ENCODE data around the gene CPEB1. TPM values are rescaled to one million over a fixed set of nuclear protein-coding genes. Genes with fewer than 3 reads are reported as not detected.

Gene CPEB1
- polyA plus RNA-seq, 2 of the 4 experiments (the other 2 are of a cell fraction) = 2.7 to 7.0 TPM

DNA sequence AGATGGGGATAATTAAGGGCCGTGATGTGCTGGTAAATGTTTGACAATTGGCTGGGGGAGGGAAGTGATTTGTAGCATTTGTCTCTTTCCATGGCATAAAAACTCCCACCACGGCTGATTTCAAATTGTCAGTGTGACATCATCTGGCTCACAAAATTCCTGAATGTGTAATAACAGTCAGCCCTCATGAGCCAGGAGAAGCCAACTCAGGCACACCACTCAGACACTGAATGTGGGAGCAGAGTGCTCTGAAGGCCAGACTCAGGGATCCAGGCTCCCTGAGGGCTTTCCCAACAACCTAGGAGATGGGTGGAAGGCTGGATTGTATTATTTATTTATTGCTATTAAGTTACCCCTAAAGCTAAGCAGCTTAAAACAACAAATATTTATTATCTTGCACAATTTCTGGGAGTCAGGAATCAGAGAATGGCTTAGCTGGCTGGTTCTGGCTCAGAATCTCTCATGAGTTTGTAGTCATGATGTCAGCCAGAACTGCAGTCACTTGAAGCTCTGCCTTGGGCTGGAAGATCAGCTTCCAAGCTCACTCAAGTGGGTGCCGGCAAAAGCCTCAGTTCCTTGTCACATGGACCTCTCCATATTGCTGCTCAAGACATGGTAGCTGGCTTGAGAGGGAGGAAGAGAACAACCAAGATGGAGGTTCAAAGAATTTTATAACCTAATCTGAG is 6.5 kb upstream of the CPEB1 start (continued):
- TF ChIP-seq, protein P1, sequence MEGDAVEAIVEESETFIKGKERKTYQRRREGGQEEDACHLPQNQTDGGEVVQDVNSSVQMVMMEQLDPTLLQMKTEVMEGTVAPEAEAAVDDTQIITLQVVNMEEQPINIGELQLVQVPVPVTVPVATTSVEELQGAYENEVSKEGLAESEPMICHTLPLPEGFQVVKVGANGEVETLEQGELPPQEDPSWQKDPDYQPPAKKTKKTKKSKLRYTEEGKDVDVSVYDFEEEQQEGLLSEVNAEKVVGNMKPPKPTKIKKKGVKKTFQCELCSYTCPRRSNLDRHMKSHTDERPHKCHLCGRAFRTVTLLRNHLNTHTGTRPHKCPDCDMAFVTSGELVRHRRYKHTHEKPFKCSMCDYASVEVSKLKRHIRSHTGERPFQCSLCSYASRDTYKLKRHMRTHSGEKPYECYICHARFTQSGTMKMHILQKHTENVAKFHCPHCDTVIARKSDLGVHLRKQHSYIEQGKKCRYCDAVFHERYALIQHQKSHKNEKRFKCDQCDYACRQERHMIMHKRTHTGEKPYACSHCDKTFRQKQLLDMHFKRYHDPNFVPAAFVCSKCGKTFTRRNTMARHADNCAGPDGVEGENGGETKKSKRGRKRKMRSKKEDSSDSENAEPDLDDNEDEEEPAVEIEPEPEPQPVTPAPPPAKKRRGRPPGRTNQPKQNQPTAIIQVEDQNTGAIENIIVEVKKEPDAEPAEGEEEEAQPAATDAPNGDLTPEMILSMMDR (IDR thresholded peaks at IDR 0.05) = no peak
- TF ChIP-seq RCOR1 (IDR thresholded peaks at IDR 0.05; ENCODE audit: low read depth, low read length) (no peak), ZFP36 (IDR thresholded peaks at IDR 0.05; ENCODE audit: borderline replicate concordance, partially characterized antibody) (no peak)

DNA sequence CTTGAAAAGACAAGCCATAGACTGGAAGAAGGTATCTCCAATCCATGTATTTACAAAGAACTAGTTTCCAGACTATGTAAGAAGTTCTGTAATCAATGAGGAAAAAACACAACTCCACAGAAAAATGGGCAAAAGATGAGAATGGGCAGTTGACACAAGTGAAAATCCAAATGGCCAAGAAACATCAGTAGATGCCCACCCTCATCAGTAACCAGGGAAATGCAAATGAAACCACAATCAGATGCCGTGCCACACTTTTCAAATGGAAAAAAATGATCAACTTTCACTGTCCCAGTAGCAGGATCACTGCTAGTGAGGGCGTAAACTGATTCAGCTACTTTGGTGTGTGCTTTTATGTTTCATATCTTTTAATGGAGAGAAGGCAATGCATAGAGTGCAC is 4.5 kb upstream of the CPEB1 start:
- no peak for DNase-seq (ENCODE audit: low read depth in 1 of 2, low spot score in 1 of 2)
- H3K4me3 ChIP-seq = no peak overlapping the region
- no peak for ATAC-seq
- ChIA-PET POLR2A (no interaction called here), CTCF (interaction anchor here (1.4 kb wide), 1 partner anchor 10 kb away, joined by 5 read pairs; no protein-coding TSS in a partner anchor)
- no peaks in the 10 kb centered on the region for H3K9me3 ChIP-seq
- H3K4me1 ChIP-seq = peaks cover 4% of the 10 kb centered on the region; the same call in 2 of the 3 replicates
- TF ChIP-seq, protein P2, sequence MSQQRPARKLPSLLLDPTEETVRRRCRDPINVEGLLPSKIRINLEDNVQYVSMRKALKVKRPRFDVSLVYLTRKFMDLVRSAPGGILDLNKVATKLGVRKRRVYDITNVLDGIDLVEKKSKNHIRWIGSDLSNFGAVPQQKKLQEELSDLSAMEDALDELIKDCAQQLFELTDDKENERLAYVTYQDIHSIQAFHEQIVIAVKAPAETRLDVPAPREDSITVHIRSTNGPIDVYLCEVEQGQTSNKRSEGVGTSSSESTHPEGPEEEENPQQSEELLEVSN (IDR thresholded peaks at IDR 0.05; ENCODE audit: borderline replicate concordance, low read depth) = no peak
- TF ChIP-seq RFX5 (IDR thresholded peaks at IDR 0.05) = peak; percentile 62
- FAIRE-seq = no peak
- H3K27ac ChIP-seq = no peak overlapping the region
- H3K4me2 ChIP-seq = no peak overlapping the region
- 74% methylated on average over 2 of the region's 2 CpGs for WGBS (ENCODE audit: missing lambda C conversion rate)

DNA sequence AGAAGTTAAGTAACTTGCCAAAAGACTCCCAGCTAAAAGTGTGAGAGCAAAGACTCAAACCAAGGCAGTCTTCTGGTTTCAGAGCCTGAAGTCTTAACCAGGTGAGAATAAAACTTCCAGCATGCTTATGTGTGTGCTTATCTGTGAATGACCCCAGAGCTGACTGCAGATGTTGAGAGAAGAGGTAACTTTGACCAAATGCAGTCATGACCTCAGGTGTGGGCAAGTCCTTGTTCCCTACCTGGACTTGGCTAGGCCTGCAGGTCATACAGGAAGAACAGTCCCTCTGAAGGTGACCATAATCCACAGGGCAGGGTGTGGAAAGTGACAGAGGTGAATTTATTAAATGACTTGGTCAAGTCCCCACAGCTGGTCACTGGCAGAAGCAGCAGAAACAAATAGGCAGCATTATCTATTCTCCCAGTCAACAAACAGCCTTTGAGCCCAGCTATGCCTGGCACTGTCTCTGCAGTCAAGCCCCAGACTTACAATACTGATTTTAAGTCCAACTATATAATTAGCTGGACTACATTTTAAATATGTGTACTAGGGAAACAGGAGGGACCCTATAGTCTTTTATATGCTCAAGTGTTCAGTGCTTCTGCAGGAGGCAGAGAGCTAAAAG is 3.0 kb upstream of the CPEB1 start:
- Histone ChIP-seq H3K4me2 (no peak overlapping the region), H3K9me3 (no peaks in the 10 kb centered on the region), H3K4me3 (no peak overlapping the region), H3K4me1 (peaks cover 6% of the 10 kb centered on the region; the same call in 2 of the 3 replicates), H3K27ac (no peak overlapping the region)
- TF ChIP-seq JUNB (IDR thresholded peaks at IDR 0.05) = no peak
- TF ChIP-seq CBX8 (IDR thresholded peaks at IDR 0.05) = no peak
- TF ChIP-seq GATA3 (IDR thresholded peaks at IDR 0.05; ENCODE audit: borderline replicate concordance) = no peak
- TF ChIP-seq FOSL2 (IDR thresholded peaks at IDR 0.05) = no peak
- TF ChIP-seq FOSL2 (CRISPR knock-in tag; IDR thresholded peaks at IDR 0.05) = no peak
- no peak for TF ChIP-seq ZNF302 (CRISPR knock-in tag; IDR thresholded peaks at IDR 0.05)
- no peak for TF ChIP-seq HOXB5 (CRISPR knock-in tag; IDR thresholded peaks at IDR 0.05)
- TF ChIP-seq, protein P3, sequence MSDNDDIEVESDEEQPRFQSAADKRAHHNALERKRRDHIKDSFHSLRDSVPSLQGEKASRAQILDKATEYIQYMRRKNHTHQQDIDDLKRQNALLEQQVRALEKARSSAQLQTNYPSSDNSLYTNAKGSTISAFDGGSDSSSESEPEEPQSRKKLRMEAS (IDR thresholded peaks at IDR 0.05) = no peak
- FAIRE-seq (no peak), ATAC-seq (no peak), DNase-seq (ENCODE audit: low read depth in 1 of 2, low spot score in 1 of 2) (no peak)
- CTCF ChIA-PET = interaction anchor here (0.6 to 1.6 kb wide), 9 partner anchors 9 to 144 kb away, joined by 3 to 5 read pairs (median 3); no protein-coding TSS in a partner anchor
- POLR2A ChIA-PET = interaction anchor here (1.5 kb wide), 1 partner anchor 109 kb away, joined by 5 read pairs; the partner anchor contains the start of gene RPS17

DNA sequence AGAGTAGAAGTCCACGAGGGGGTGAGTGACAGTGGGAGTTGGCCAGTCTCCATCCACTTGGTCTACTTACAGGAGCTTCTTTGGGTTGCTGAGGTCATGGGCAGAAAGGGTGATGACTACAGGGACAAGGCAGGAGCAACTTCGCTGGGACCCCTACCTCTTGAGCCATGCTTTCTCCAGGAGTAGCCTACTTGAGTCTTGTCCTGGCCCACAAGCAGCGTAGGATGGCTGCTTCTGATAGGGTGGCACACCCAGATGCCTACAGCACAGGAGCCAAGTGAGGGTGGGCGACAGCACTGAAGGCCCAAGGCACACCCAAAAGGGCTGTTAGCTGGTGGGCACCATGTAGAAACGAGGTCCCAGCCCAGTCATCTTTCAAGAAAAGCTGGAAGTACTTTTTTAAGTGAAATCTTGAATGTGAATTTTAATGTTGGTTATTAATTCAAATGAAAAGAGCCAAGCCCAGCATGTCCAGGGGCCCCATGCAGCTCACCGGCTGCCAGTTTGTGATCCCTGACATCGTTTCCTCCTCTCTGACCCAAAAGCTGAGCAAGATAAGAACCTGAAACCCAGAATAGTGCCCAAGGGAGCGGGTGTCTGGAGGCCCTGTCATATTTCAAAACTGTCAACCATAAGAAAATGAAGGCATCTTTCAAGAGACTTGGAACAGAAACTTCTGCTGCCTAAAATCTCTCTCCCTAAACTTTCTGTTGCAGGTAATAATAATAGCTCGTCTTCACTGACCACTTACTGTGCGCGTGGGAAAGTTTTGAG is 2.2 kb upstream of the CPEB1 start:
- Histone ChIP-seq H3K4me2 (no peak overlapping the region), H3K9me3 (no peaks in the 10 kb centered on the region), H3K4me1 (peaks cover 6% of the 10 kb centered on the region; the same call in 2 of the 3 replicates), H3K27ac (no peak overlapping the region), H3K4me3 (no peak overlapping the region)
- ATAC-seq (no peak), DNase-seq (ENCODE audit: low read depth in 1 of 2, low spot score in 1 of 2) (no peak), FAIRE-seq (no peak)
- POLR2A ChIA-PET = interaction anchor here (1.5 kb wide), 1 partner anchor 109 kb away, joined by 5 read pairs; the partner anchor contains the start of gene RPS17
- CTCF ChIA-PET = interaction anchor here (0.7 to 1.6 kb wide), 5 partner anchors 8 to 40 kb away, joined by 3 to 5 read pairs (median 3); no protein-coding TSS in a partner anchor
- WGBS (ENCODE audit: missing lambda C conversion rate) = 64% methylated on average over 11 of the region's 11 CpGs
- TF ChIP-seq, protein P4, sequence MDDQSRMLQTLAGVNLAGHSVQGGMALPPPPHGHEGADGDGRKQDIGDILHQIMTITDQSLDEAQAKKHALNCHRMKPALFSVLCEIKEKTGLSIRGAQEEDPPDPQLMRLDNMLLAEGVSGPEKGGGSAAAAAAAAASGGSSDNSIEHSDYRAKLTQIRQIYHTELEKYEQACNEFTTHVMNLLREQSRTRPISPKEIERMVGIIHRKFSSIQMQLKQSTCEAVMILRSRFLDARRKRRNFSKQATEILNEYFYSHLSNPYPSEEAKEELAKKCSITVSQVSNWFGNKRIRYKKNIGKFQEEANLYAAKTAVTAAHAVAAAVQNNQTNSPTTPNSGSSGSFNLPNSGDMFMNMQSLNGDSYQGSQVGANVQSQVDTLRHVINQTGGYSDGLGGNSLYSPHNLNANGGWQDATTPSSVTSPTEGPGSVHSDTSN (IDR thresholded peaks at IDR 0.05) = no peak
- TF ChIP-seq, protein P5, sequence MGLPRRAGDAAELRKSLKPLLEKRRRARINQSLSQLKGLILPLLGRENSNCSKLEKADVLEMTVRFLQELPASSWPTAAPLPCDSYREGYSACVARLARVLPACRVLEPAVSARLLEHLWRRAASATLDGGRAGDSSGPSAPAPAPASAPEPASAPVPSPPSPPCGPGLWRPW (IDR thresholded peaks at IDR 0.05) = no peak
- TF ChIP-seq, protein P6, sequence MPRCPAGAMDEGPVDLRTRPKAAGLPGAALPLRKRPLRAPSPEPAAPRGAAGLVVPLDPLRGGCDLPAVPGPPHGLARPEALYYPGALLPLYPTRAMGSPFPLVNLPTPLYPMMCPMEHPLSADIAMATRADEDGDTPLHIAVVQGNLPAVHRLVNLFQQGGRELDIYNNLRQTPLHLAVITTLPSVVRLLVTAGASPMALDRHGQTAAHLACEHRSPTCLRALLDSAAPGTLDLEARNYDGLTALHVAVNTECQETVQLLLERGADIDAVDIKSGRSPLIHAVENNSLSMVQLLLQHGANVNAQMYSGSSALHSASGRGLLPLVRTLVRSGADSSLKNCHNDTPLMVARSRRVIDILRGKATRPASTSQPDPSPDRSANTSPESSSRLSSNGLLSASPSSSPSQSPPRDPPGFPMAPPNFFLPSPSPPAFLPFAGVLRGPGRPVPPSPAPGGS (IDR thresholded peaks at IDR 0.05) = no peak
- no peak for TF ChIP-seq ZNF302 (CRISPR knock-in tag; IDR thresholded peaks at IDR 0.05)
- TF ChIP-seq MYC (IDR thresholded peaks at IDR 0.05; ENCODE audit: borderline replicate concordance, low read length) = no peak
- no peak for TF ChIP-seq BHLHE40 (IDR thresholded peaks at IDR 0.05; ENCODE audit: low read depth, low read length)
- no peak for TF ChIP-seq RARB (CRISPR knock-in tag; IDR thresholded peaks at IDR 0.05)
- no peak for TF ChIP-seq ZFP36 (IDR thresholded peaks at IDR 0.05; ENCODE audit: borderline replicate concordance, partially characterized antibody)
- no peak for TF ChIP-seq SMC3 (IDR thresholded peaks at IDR 0.05)
- no peak for TF ChIP-seq CHD2 (IDR thresholded peaks at IDR 0.05; ENCODE audit: low read length, partially characterized antibody)
- no peak for TF ChIP-seq HOXB5 (CRISPR knock-in tag; IDR thresholded peaks at IDR 0.05)
- no peak for TF ChIP-seq HDAC2 (IDR thresholded peaks at IDR 0.05)
- TF ChIP-seq CEBPB (IDR thresholded peaks at IDR 0.05) = no peak
- TF ChIP-seq ZC3H11A (IDR thresholded peaks at IDR 0.05) = no peak
- TF ChIP-seq NR3C1 (IDR thresholded peaks at IDR 0.05) = no peak
- no peak for TF ChIP-seq ZSCAN20 (CRISPR knock-in tag; IDR thresholded peaks at IDR 0.05)

All from A549 (cell line).